Bladder microvascular endothelial cell (primary cell): Measurements from ENCODE around the gene SPACA4. TPM values are rescaled to one million over a fixed set of nuclear protein-coding genes. Genes with fewer than 3 reads are reported as not detected.

Source experiments
- total RNA-seq: library from RNA; depleted of rRNA; stranded (reverse); fragments of >200 nt; gene quantifications from 2 replicates; pipeline ENCODE4 v1.2.3, GENCODE V29; 2014

SPACA4 gene
- total RNA-seq: not detected in 2 replicates

GRCh38 chr19:48606463-48607358 is at the start of gene SPACA4:
TSS of gene SPACA4 (plus strand) at chr19:48606742. CDS start at chr19:48606979, 237 bp downstream.

DNA sequence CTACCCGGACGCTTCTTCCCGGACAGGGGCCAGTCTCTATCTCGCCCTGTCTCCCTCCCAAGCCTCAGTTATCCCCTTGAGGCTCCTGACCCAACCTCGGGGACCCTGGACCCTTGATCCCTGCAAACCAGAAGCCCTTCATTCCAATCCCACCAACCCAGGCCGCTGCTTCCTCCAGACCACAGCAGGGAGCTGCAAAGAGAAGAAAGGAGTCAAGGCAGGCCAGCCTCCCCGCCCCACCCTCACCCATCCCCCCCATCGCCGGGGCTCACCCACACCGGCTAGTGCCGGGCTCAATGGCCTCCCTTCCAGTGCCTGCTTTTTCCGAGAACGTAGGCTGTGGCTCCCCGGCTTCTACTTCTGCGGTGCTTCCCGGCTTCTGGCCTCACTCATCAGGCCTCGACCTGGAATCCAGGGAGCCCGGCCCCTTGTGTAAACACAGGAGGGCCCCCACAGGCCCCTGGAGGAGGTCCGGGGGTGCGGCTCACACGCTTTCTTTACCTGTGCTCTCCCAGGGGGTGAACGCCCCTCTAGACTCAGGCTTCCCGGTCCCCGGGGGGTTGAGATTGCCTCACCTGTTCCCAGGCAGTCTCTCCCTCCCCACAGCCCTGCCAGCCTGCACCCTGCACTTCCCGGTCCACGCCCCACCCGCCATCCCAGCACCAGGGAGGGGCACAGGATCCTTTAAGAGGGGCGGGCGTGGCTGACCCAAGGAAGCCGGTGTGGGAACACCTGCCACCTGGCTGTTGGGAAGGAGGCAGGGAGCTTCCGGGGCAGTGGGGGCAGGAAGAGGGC is 8.1 kb downstream of the SPACA4 start, which contains the start of gene FAM83E:
Gene FAM83E (minus strand): TSS at position 641 of the 795 bp plus-strand sequence. CDS start 1,704 bp downstream, outside the sequence.

GRCh38 chr19:48618916-48619691 is 12.6 kb downstream of the SPACA4 start, which contains the start of the genes RPL18 and SPHK2:
TSS of gene RPL18 (minus strand) at chr19:48619178. CDS start at chr19:48619143, 35 bp downstream.
TSS of gene SPHK2 (plus strand) at chr19:48619506. CDS start at chr19:48620515, 1,009 bp downstream.

DNA sequence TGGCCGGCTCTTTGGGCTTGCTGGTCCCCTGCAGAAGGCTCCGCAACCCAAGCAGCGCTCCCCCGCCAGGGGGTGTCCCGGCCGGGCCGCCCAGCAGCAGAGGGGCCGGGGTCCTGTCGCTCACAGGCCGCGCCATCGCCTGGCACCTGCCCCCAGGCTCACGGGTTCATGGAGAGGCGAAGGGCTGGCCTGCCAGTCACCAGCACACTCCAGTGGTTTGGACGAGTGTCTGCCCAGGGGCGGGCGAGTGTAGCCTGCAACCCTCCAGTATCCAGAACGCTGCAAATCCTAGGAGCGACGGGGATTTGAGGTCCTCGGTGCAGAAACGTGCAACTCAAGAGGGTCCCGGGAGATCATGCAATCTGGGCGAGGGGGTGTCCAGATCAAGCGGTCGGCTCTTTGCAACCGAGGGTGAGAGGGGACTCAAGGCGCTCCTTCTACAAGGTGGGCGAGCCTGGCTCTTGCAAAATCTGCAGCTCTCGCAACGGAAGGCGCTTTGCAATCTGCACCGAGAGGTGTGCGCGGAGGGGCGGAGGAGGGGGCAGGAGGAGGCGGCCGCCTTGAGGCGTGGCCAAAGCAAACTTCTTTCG is 30.4 kb downstream of the SPACA4 start, which contains the start of gene DBP:
Gene DBP (minus strand): TSS at position 521 of the 590 bp plus-strand sequence. CDS start 385 bp downstream, at position 136.

DNA sequence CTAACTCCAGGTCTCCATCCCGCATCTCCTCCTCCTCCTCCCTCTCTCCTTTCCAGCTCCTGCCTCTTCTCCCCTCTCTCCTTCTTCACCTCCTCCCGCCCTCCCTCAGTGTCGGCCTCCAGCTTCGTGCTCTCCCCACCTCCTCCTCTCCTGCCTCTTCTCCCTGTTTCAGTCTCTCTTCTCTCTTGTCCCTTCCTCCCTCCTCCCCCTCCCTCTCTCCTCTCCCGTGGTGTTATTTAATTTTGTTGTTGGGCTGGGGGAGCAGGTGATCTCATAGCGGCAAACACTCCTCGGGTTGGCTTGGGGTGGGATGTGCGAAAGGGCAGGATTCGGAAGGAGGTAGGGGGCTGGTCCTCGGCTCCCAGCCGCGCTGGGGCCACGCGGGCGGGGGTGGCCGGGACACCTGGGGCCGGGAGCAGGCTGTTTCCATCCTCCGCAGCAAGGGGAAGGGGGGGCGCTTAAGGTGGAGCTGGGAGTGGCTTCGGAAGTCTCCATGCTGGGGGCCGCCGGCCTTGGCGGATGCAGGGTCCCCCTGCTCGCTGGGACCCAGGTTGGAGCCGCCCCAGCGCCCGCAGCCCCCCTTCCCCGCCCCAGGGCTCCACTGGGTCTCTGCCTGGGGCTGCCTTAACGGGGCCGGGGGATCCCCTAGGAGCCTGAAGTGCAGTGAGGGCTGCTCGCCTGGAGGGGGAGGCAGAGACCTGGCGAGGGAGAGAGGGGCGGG is 39.6 kb downstream of the SPACA4 start, which contains the start of gene CA11:
Gene CA11 (minus strand): TSS at position 187 of the 721 bp plus-strand sequence. CDS start 555 bp downstream, outside the sequence.

Other genes with a start within 250 kb of the SPACA4 start
- 2.1 and 3.8 TPM in 2 replicates for gene TMEM143, start 242.8 kb upstream of the SPACA4 start, total RNA-seq
- gene SYNGR4, start 242.4 kb upstream of the SPACA4 start, total RNA-seq: not detected in 2 replicates
- 31.9 and 51.2 TPM in 2 replicates for gene KDELR1, start 215.2 kb upstream of the SPACA4 start, total RNA-seq
- gene GRIN2D, start 213.1 kb upstream of the SPACA4 start, total RNA-seq: 0.19 and 0.32 TPM in 2 replicates
- 14.7 and 39.3 TPM in 2 replicates for gene GRWD1, start 160.8 kb upstream of the SPACA4 start, total RNA-seq
- under 0.01 and 0.63 TPM in 2 replicates for gene KCNJ14, start 151.2 kb upstream of the SPACA4 start, total RNA-seq
- gene CYTH2, start 137.4 kb upstream of the SPACA4 start, total RNA-seq: 48.4 and 53.1 TPM in 2 replicates
- gene LMTK3, start 94.9 kb upstream of the SPACA4 start, total RNA-seq: 0.06 TPM in 1 of 2 replicates, not detected in the other
- not detected in 2 replicates for gene SULT2B1, start 54.6 kb upstream of the SPACA4 start, total RNA-seq
- gene FAM83E, start 8.3 kb downstream of the SPACA4 start, total RNA-seq: 0.49 and 0.94 TPM in 2 replicates
- 1,360 and 2,089 TPM in 2 replicates for gene RPL18, start 12.4 kb downstream of the SPACA4 start, total RNA-seq
- gene SPHK2, start 12.8 kb downstream of the SPACA4 start, total RNA-seq: 5.2 and 6.4 TPM in 2 replicates
- 1.5 and 2.6 TPM in 2 replicates for gene DBP, start 30.6 kb downstream of the SPACA4 start, total RNA-seq
- gene CA11, start 39.4 kb downstream of the SPACA4 start, total RNA-seq: 0.97 and 2.7 TPM in 2 replicates
- gene NTN5, start 66.3 kb downstream of the SPACA4 start, total RNA-seq: 0.06 and 0.16 TPM in 2 replicates
- gene FUT2, start 89.2 kb downstream of the SPACA4 start, total RNA-seq: not detected in 2 replicates
- gene MAMSTR, start 113.0 kb downstream of the SPACA4 start, total RNA-seq: 0.16 and 0.25 TPM in 2 replicates
- gene RASIP1, start 133.9 kb downstream of the SPACA4 start, total RNA-seq: 60.3 and 78.2 TPM in 2 replicates
- 0.16 and 0.50 TPM in 2 replicates for gene IZUMO1, start 140.2 kb downstream of the SPACA4 start, total RNA-seq
- gene FUT1, start 145.9 kb downstream of the SPACA4 start, total RNA-seq: 6.3 and 6.9 TPM in 2 replicates
- not detected in 2 replicates for gene FGF21, start 148.8 kb downstream of the SPACA4 start, total RNA-seq
- gene BCAT2, start 204.3 kb downstream of the SPACA4 start, total RNA-seq: 31.7 and 33.9 TPM in 2 replicates
- gene HSD17B14, start 229.7 kb downstream of the SPACA4 start, total RNA-seq: 5.7 and 9.9 TPM in 2 replicates